ENCODE results near the gene SLC25A47.
"Not testable (repeated sequence)": the region's sequence is repeated elsewhere in the genome, so short reads cannot be mapped to it uniquely, and the experiment has no call there.

SLC25A47 gene

GRCh38 chr14:100325231-100325632 is 2.1 kb downstream of the SLC25A47 start:
- no peak for DNase-seq (ENCODE audit: low read depth)

GRCh38 chr14:100325958-100326357 is 2.8 kb downstream of the SLC25A47 start:
- DNase-seq (ENCODE audit: low read depth) = no peak

GRCh38 chr14:100327128-100327527 is 4.0 kb downstream of the SLC25A47 start:
- DNase-seq (ENCODE audit: low read depth) = no peak

GRCh38 chr14:100328495-100329163 is 5.5 kb downstream of the SLC25A47 start:
- DNase-seq (ENCODE audit: low read depth) = no peak

GRCh38 chr14:100329233-100330006 is 6.3 kb downstream of the SLC25A47 start:
- DNase-seq (ENCODE audit: low read depth) = no peak

GRCh38 chr14:100330007-100330344 is 6.8 kb downstream of the SLC25A47 start:
- DNase-seq (ENCODE audit: low read depth) = no peak

- DNase-seq (ENCODE audit: low read depth) = no peak
These were observed 7.3 kb downstream of the SLC25A47 start for GRCh38 chr14:100330388-100330931.

- DNase-seq (ENCODE audit: low read depth) = no peak
These were observed 9.0 kb downstream of the SLC25A47 start for GRCh38 chr14:100332071-100332639.

- no peak for DNase-seq (ENCODE audit: low read depth)
These were observed 9.7 kb downstream of the SLC25A47 start for GRCh38 chr14:100332797-100333196.

- no peak for DNase-seq (ENCODE audit: low read depth)
These were observed 10.2 kb downstream of the SLC25A47 start for GRCh38 chr14:100333311-100333710.

- DNase-seq (ENCODE audit: low read depth) = no peak
These were observed 10.7 kb downstream of the SLC25A47 start for GRCh38 chr14:100333827-100334226.

- no peak for DNase-seq (ENCODE audit: low read depth)
These were observed 11.8 kb downstream of the SLC25A47 start for GRCh38 chr14:100334904-100335303.

GRCh38 chr14:100336618-100337530 is 13.7 kb downstream of the SLC25A47 start:
- DNase-seq (ENCODE audit: low read depth) = no peak

GRCh38 chr14:100339766-100340422 is 16.8 kb downstream of the SLC25A47 start:
- no peak for DNase-seq (ENCODE audit: low read depth)

GRCh38 chr14:100340423-100340813 is 17.3 kb downstream of the SLC25A47 start:
- no peak for DNase-seq (ENCODE audit: low read depth)

- no peak for DNase-seq (ENCODE audit: low read depth)
These were observed 18.3 kb downstream of the SLC25A47 start for GRCh38 chr14:100341301-100342031.

- no peak for DNase-seq (ENCODE audit: low read depth)
These were observed 19.1 kb downstream of the SLC25A47 start for GRCh38 chr14:100342195-100342594.

GRCh38 chr14:100342826-100343225 is 19.7 kb downstream of the SLC25A47 start:
- not testable (repeated sequence) for DNase-seq (ENCODE audit: low read depth)

GRCh38 chr14:100344657-100345056 is 21.5 kb downstream of the SLC25A47 start:
- DNase-seq (ENCODE audit: low read depth) = not testable (repeated sequence)

- DNase-seq (ENCODE audit: low read depth) = no peak
These were observed 22.6 kb downstream of the SLC25A47 start for GRCh38 chr14:100345711-100346110.
